H4 (cell line): ENCODE measurements around the gene FAM53C. TPM values are rescaled to one million over a fixed set of nuclear protein-coding genes. Genes with fewer than 3 reads are reported as not detected.
"Not testable (repeated sequence)": the region's sequence is repeated elsewhere in the genome, so short reads cannot be mapped to it uniquely, and the experiment has no call there.

Experiments used
- DNase-seq: peaks from one replicate; pipeline ENCODE4 v3.0.0-alpha.2; 2015; ENCODE audit warnings: low spot score
- total RNA-seq: library from RNA; depleted of rRNA; stranded (reverse); fragments of >200 nt; shearing (Covaris generic); gene quantifications from 2 replicates; pipeline ENCODE4 v1.2.3, GENCODE V29; 2014

Gene FAM53C
- total RNA-seq, 1 experiment from 2014 or later, result 24.8 TPM

- DNase-seq, result no peak
Measured at GRCh38 chr5:138351056-138351455, 13.0 kb downstream of the FAM53C start.

- DNase-seq, result no peak
Measured at GRCh38 chr5:138351517-138351916, 13.5 kb downstream of the FAM53C start.

GRCh38 chr5:138352071-138352721 is 14.1 kb downstream of the FAM53C start, which contains the start of gene KDM3B:
TSS of gene KDM3B (plus strand) at chr5:138352685. CDS start at chr5:138352796, 111 bp downstream.
- DNase-seq, result peak; percentile 73

GRCh38 chr5:138352722-138353559 is 14.9 kb downstream of the FAM53C start:
- no peak for DNase-seq

GRCh38 chr5:138353560-138354080 is 15.6 kb downstream of the FAM53C start:
- DNase-seq, result no peak

GRCh38 chr5:138354387-138354786 is 16.3 kb downstream of the FAM53C start:
- no peak for DNase-seq

GRCh38 chr5:138354926-138355378 is 16.9 kb downstream of the FAM53C start:
- peak; percentile 76 for DNase-seq

- DNase-seq, result no peak
Measured at GRCh38 chr5:138359621-138360020, 21.6 kb downstream of the FAM53C start.

- DNase-seq, result no peak
Measured at GRCh38 chr5:138360941-138361452, 22.9 kb downstream of the FAM53C start.

GRCh38 chr5:138364576-138364975 is 26.5 kb downstream of the FAM53C start:
- DNase-seq, result no peak

GRCh38 chr5:138366632-138367382 is 28.7 kb downstream of the FAM53C start:
- no peak for DNase-seq

GRCh38 chr5:138369261-138369660 is 31.2 kb downstream of the FAM53C start:
- DNase-seq, result no peak

- DNase-seq, result no peak
Measured at GRCh38 chr5:138369706-138370105, 31.6 kb downstream of the FAM53C start.

- no peak for DNase-seq
Measured at GRCh38 chr5:138370537-138370936, 32.5 kb downstream of the FAM53C start.

GRCh38 chr5:138371454-138371853 is 33.4 kb downstream of the FAM53C start:
- no peak for DNase-seq

GRCh38 chr5:138372225-138372624 is 34.2 kb downstream of the FAM53C start:
- DNase-seq, result no peak

GRCh38 chr5:138372653-138373052 is 34.6 kb downstream of the FAM53C start:
- no peak for DNase-seq

- no peak for DNase-seq
Measured at GRCh38 chr5:138382347-138382746, 44.3 kb downstream of the FAM53C start.

GRCh38 chr5:138385660-138386059 is 47.6 kb downstream of the FAM53C start:
- DNase-seq, result no peak

GRCh38 chr5:138386290-138386689 is 48.2 kb downstream of the FAM53C start:
- DNase-seq, result no peak

- no peak for DNase-seq
Measured at GRCh38 chr5:138389332-138389731, 51.3 kb downstream of the FAM53C start.

GRCh38 chr5:138389911-138390310 is 51.8 kb downstream of the FAM53C start:
- not testable (repeated sequence) for DNase-seq
